Cardiac muscle cell (in vitro differentiated cells and primary cell): ENCODE results near the gene GOLGA1. TPM values are rescaled to one million over a fixed set of nuclear protein-coding genes. Genes with fewer than 3 reads are reported as not detected.

Experiments
- DNase-seq, 2 donors: peaks; one replicate each; pipeline versions ENCODE4 v3.0.0 to v3.0.0-alpha.2; 2010 to 2017; ENCODE audit warnings: low read depth in 1 of 2, low spot score in 1 of 2
- H3K27ac ChIP-seq: fragments of 200-600 bp; sonication (generic); 2 replicates; pipeline ENCODE4 v1.5.1; 2016
- H3K27me3 ChIP-seq: fragments of 200-600 bp; sonication (generic); 2 replicates; pipeline ENCODE4 v1.6.0; 2016; ENCODE audit warnings: control low read depth
- H3K36me3 ChIP-seq: fragments of 200-600 bp; sonication (generic); 2 replicates; pipeline ENCODE4 v1.5.1; 2016; ENCODE audit warnings: control low read depth
- H3K4me1 ChIP-seq: fragments of 200-600 bp; sonication (generic); 2 replicates; pipeline ENCODE4 v1.8.1; 2017; ENCODE audit warnings: low read depth, mild to moderate bottlenecking, mixed run types
- H3K4me3 ChIP-seq: fragments of 200-600 bp; sonication (generic); 2 replicates; pipeline ENCODE4 v1.5.1; 2016; ENCODE audit warnings: mild to moderate bottlenecking
- H3K9me3 ChIP-seq: fragments of 200-600 bp; sonication (generic); 2 replicates; pipeline ENCODE4 v1.5.1; 2017; ENCODE audit warnings: low read depth, mild to moderate bottlenecking, control low read depth
- CTCF ChIP-seq: IDR thresholded peaks from 2 replicates; pipeline ENCODE4 v1.5.1; 2012; ENCODE audit warnings: low read depth, mild to moderate bottlenecking, low read length
- polyA plus RNA-seq: library from polyadenylated mRNA; unstranded; fragments of >200 nt; fragmentation: Nextera tagmentation; extraction: Ambion mirVana; gene quantifications from 2 replicates; pipeline ENCODE4 v1.2.1, GENCODE V29; 2016
- total RNA-seq: library from RNA; depleted of rRNA; stranded (reverse); fragments of >200 nt; gene quantifications from 2 replicates; pipeline ENCODE4 v1.2.3, GENCODE V29; 2016

Gene GOLGA1
- total and polyA plus RNA-seq, 2 experiments from 2014 or later, result 15.0 to 21.1 TPM

DNA sequence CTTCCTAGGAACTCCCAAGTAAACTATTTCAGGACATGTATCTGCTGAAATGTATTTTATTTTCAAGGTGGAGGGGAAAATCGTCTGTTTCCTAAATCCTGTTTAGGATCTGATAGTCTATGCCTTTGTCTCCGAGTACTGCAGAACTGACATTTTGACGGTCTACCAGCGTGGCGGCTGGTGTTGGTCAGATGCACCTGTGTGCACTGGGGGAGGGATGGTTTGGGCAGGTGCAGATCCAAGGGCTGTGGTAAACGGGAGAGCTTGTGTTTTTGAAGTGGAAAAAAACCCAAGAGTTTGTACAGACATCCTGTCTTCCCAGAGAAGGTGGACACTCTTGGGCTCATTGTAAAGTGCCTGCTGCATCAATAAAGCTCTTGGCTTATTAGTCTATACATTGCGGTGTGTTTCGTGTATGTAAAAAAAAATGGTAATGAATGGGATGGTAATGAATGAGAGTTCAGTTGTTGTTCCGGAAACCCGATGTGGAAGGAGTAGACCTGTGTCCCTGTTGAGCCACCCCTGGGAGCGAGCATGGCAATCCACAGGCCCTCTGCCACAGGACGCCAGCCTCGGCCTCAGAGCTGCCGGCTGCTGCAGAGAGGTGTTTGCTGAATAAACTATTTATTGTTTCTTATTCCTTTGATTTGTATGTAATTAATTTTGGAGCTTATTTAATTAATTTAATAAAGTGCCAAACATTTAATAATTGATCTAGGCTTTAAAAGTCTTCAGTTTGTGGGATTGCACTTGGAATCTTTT is 63.7 kb downstream of the GOLGA1 start:
- no peaks in the 10 kb centered on the region for H3K27me3 ChIP-seq
- no peak for TF ChIP-seq CTCF
- H3K4me1 ChIP-seq, result peaks cover 5% of the 10 kb centered on the region
- H3K27ac ChIP-seq, result no peak overlapping the region
- H3K36me3 ChIP-seq, result peaks cover 45% of the 10 kb centered on the region
- no peaks in the 10 kb centered on the region for H3K9me3 ChIP-seq
- H3K4me3 ChIP-seq, result no peak overlapping the region
- DNase-seq, result no peak

GRCh38 chr9:124875501-124875900 is 65.4 kb downstream of the GOLGA1 start:
- H3K9me3 ChIP-seq, result no peaks in the 10 kb centered on the region
- peaks cover 15% of the 10 kb centered on the region for H3K4me1 ChIP-seq
- H3K27ac ChIP-seq, result no peak overlapping the region
- H3K4me3 ChIP-seq, result no peak overlapping the region
- no peak for DNase-seq
- TF ChIP-seq CTCF, result no peak
- no peaks in the 10 kb centered on the region for H3K27me3 ChIP-seq
- peaks cover 44% of the 10 kb centered on the region for H3K36me3 ChIP-seq

- no peak overlapping the region for H3K27ac ChIP-seq
- DNase-seq, result no peak
- peaks cover 32% of the 10 kb centered on the region for H3K36me3 ChIP-seq
- no peak overlapping the region for H3K4me3 ChIP-seq
- no peaks in the 10 kb centered on the region for H3K27me3 ChIP-seq
- TF ChIP-seq CTCF, result no peak
- H3K9me3 ChIP-seq, result no peaks in the 10 kb centered on the region
- peaks cover 19% of the 10 kb centered on the region for H3K4me1 ChIP-seq
Measured at GRCh38 chr9:124873664-124874063, 67.2 kb downstream of the GOLGA1 start.

DNA sequence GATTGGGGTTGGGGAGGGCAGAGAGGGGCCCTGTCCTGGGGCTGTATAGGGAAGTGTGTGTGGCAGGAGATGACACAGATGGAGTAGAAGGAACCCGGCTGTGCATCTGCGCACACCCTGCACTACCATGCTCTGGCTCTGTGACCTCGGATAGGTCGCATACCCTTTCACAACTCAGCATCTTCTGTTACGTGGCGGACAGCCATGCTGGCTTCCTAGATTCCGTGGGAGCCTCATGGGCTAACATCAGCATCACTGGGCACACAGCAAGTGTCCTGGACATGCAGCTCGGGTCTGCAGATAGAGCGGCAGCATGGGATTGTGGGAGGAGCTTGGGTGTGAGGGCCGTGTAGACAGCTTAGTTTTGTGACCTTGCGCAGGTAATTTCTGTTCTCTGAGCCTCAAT is 69.7 kb downstream of the GOLGA1 start:
- H3K27me3 ChIP-seq, result no peaks in the 10 kb centered on the region
- no peak for TF ChIP-seq CTCF
- H3K4me3 ChIP-seq, result peak overlapping the region; percentile 98
- peak overlapping the region; percentile 98 for H3K27ac ChIP-seq
- peaks cover 11% of the 10 kb centered on the region for H3K36me3 ChIP-seq
- DNase-seq, result no peak
- no peaks in the 10 kb centered on the region for H3K9me3 ChIP-seq
- peaks cover 24% of the 10 kb centered on the region for H3K4me1 ChIP-seq

GRCh38 chr9:124870723-124871122 is 70.2 kb downstream of the GOLGA1 start:
- Histone ChIP-seq H3K36me3 (peaks cover 9% of the 10 kb centered on the region), H3K4me3 (peak overlapping the region; percentile 98), H3K4me1 (peaks cover 24% of the 10 kb centered on the region), H3K27ac (peak overlapping the region; percentile 98), H3K27me3 (no peaks in the 10 kb centered on the region), H3K9me3 (no peaks in the 10 kb centered on the region)
- DNase-seq, result peak in 1 of 2 donors; percentile 25
- no peak for TF ChIP-seq CTCF
